Activated CD8-positive, alpha-beta memory T cell treated with anti-CD3 and anti-CD28 coated beads, Interleukin-2, amount 50 U/mL, for 1 hour (primary cell): ENCODE data around the gene KCNH3.
"Not testable (repeated sequence)": the region's sequence is repeated elsewhere in the genome, so short reads cannot be mapped to it uniquely, and the experiment has no call there.

Source experiments
- DNase-seq: peaks from one replicate; pipeline ENCODE4 v3.0.0-alpha.2; 2020; ENCODE audit errors: extremely low read depth

KCNH3 gene

DNA sequence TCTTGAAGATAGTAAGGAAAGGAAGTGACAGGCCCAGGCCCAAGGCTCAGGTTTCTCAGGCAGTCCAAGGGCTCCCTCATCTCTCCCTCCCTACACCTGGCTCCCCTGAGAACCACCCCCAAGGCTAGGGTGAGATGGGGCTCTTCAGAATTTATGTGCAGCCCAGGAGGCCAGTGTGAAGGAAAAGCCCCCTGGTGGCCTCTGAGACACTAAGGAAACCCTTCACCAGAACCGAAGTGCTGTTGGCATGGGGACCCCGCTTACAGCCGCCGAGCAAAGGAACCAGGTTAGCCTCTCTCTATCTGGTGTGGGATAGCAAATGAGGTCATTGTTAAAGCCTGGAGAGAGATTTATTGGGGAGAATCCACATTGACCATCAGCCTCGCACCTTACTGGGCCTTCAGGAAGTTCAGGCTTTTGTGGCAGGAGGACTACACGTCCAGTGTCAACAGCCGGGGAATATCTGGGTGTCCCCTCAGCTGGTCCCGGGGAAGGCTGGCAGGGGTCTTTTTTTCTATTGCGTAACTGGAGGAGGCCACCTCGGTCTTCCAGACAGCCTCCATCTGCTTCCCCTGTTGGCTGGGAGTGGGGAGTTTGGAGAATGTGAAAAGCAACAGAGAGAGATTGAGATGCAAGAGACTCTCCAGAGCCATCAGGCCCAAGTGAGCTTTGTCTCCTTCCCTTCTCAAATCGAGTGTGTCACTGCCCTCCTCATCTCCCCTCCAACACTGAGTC lies 48.5 kb downstream of the KCNH3 start:
- DNase-seq: no peak

DNA sequence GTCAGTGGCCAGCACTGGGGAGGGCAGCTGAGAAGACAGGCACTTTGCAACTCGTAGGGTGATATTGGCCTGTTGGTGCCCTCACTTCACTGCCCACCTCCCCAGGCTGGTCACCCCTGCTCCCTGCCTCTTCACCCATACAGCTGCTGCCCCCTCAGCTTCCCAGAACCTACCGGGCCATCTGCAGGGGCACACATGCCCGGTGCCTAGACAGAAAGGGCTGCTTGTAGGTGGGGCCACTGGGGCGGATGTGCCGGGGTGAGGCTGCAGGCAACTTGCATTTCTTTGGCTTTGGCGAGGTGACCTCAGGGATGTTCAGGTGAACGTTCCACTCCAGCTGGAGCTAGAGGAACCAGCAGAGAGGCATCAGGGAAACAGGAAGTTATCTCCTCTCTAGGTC lies 49.5 kb downstream of the KCNH3 start:
- no peak for DNase-seq

DNA sequence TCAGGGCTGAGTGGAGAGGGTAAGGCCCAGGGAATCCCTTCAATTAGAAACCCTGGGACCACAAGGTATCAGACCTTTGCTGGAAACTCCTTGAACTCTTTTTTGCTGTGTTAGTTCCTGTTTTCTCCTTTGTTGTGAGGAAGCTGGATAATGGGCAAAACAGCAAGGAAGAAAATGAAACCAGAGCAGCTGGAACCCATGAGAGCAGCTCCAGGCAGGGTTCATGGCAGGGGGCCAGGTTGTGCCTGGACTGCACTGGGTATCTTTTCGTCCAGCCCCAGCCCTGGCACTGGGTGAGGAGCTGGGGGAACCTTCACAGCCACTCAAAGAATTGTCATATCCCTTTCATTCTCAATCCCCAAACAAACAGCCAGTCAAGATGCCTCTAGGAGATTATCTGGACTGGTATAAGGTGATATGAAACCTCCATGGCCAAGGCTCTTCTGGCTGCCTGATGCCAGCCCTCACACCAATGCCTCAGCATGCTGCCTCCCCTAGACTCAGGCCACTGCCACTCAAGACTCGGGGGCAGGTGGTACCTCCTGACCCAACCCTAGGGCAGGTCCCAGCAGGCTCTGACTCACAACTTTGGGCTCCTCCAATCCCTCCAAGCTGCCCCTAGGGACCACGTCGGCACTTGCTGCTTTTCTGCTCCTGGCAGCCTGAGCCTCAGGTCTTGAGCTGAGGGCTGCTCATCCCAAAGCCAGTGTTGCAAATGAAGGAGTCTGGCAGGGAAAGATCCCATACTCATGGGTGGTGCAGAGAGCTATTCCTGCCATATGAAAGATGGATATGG lies 50.1 kb downstream of the KCNH3 start:
- DNase-seq: no peak

DNA sequence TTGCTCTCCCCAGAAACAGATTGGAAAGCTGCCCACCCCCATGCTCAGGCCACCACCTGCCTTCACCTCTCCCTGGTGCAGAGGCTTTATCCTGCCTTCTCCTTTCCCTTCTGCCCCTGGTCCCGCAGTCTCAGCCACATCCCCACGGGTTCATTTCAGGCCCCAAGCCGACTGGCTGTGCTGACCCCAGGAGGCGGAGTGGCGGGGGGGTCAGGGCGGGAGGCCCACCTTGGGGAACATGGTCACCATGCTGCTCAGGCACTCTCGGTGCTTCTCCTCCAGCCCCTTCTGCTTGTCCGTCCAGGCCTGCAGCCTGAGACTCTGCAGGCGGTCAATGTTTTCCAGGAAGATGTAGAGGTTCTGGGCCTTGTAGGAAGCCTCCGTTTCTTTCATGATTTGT lies 59.7 kb downstream of the KCNH3 start:
- no peak for DNase-seq

DNA sequence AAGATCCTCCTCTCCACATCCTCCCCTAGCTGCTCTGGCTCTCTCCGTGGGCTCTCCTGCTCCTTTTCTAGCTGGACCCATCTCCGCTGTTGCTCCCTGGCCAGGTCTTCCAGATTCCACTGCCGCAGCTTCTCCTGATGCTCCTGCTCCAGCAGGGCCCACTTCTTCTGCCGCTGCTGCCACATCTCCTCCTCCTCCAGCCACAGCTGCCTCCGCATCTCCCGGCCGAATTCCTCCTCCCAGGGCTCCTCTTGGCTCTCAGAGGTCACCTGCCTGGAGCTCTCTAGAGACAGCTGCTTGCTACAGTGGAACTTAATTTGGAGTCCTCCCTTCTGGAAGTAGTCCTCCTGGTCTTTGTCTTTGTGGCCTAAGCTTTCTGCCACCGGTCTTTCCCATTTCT lies 61.1 kb downstream of the KCNH3 start:
- DNase-seq: no peak

DNA sequence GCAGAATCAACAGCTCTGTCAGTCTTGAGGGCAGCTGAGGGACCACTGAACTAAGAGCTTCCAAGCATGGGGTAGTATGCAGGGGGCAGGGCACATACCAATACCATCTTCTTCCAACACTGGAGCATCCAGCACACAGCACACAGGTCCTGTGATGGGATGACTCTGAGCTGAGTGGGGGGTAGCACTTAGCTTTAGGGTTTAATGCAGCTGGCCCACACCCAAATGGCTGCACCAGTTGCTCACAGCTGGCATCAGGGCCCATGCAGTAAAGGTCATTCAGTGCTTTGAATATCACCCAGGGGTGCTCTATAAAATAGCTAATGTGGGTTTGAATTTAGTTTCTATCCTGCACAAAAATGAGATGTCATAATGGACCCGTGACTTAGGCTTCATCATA lies 64.9 kb downstream of the KCNH3 start:
- DNase-seq: no peak

DNA sequence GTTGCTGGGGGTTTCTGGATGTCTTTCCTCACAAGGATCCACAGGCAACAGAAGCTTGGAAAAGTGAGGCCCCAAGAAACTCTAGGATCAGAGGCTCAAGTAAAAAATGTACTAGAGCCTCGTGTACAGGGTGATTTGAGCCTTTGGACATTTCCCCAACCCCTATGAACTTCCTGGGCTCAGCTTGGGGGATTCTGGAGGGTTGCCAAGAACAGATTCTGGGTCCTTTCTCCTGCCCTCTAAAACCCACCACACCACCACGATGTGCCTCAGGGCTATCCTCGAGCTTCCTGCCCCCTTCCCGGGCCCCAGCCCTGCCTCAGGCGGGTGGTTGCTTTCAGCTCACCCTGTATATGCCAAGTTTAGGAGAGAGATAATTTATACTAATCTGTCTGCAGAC lies 66.0 kb downstream of the KCNH3 start:
- DNase-seq: no peak

DNA sequence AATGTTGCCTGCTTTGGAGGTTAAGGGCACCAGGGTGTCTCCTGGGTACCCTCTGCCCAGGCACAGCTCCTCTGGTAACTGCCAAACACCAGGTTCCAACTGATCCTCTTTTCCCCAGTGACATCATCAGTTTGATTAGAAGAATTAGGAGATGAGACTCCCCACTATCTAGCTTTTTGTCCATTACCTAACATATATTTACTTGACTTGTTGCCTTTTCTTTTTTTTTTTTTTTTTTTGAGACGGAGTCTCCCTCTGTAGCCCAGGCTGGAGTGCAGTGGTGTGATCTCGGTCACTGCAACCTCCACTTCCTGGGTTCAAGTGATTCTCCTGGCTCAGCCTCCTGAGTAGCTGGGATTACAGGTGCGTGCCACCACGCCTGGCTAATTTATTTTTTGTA lies 66.7 kb downstream of the KCNH3 start, which contains the start of gene FAM186B:
Gene FAM186B, minus strand, starts transcription at position 101 of the 400 bp plus-strand sequence. CDS start 162 bp downstream, outside the sequence.
- not testable (repeated sequence) for DNase-seq
